Cerebellar cortex (tissue), 1 donor: Measurements from ENCODE around the gene FOXC1.

Source experiments
- DNase-seq: peaks from one replicate; pipeline ENCODE4 v3.0.0-alpha.2; 2015; ENCODE audit warnings: low spot score

FOXC1 gene

DNA sequence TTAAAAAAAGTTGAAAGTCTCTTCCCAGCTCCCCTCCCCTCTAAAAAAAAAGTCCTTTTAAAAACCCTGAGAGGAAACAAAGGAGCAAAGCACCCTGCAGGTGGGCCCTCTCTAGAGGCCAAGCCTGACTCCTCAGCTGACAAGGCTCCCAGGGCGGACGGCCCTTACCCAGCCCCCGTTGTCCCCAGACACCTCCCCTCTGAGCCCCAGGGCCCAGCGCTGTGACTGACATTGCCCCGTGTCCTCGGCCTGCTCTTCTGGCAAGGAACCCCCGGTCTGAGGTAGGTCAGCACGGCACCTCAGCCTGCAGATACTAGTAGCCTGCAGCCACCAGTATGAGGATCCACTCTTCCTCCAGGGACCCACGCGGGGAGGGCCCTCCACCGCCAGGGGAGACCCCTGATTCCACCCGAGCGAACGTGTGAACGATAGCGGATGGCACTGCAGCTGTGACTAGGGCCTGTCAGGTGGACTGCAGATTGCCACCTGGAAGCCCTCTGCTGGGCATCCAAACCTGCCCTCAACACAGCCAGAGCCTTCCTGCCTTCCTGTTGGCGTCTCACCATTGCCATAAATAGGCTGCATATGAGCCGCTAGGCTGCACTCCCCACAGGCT lies 34.2 kb downstream of the FOXC1 start:
- DNase-seq = no peak

DNA sequence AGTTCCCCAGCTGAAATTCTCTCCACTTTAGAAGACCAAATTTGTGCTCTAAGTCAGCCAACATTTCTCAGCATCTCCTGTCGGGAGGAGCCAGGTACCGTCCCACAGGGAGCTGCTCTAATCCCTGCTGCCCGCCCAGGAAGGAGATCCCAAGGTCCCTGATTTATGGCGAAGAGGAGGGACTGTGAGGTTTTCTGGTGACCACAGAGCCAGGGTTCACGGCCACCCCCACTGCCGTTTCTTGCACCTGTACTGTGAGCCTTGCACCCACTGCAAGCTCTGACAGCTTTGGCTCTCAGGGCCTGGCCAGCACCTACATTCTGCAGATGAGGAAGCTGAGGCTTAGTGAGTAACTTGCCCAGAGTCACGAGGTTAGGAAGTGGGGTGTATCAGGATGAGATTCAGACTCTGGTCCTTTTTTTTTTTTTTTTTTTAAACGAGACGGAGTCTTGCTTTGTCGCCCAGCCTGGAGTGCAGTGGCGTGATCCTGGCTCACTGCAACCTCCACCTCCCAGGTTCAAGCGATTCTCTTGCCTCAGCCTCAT lies 34.9 kb downstream of the FOXC1 start:
- no peak for DNase-seq

DNA sequence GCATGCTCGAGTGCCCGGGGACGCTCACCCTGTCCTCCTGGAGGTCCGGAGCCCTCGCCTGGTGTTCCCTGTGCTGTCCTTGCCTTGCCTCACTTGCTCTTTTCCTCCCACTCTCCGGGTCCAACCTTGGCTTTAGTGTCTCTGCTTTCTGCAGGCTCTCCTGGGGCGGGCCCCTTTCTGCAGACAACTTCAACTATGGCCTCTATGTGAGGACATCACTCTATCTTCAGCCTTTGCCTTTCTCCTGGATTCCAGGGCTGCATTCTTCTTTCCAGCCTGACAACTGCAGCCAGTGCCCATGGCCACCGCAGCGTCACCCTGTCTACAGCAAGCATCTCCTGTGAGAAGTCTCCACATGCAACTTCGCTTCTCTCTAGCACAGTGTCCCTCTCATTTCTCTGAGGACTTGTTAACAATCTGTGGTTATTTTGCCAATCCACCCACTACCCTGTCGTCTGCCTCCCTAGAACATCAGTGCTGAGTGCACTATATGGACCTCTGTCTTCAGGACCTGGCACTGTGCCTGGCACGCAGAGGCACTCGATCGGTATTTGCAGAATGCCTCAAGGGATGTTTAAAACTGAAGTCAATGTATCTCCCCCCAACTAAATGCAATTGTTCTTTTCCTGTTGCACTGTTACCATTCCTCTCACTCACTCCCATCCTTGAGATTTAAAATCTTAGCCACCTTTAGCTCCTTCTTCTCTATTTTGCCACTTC lies 35.9 kb downstream of the FOXC1 start:
- no peak for DNase-seq

DNA sequence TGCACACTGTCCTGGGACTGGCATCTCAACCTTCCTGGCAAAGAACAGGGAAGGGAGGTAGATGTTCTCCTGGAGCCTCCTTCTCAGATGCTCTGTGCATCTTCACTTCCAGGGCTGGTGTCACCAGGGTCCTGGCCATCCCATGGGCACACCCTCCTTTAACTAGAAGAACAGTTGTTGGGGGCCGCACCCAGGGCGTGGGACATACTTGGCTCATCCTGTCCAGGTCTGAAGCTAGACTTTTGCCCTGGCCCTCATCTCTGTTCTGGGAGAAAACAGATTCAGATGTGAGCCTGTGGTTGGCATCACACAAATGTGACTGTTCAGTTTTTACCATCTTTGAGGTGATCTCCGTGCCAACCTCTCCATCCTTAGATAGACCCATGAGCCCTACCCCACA lies 41.6 kb downstream of the FOXC1 start:
- no peak for DNase-seq

DNA sequence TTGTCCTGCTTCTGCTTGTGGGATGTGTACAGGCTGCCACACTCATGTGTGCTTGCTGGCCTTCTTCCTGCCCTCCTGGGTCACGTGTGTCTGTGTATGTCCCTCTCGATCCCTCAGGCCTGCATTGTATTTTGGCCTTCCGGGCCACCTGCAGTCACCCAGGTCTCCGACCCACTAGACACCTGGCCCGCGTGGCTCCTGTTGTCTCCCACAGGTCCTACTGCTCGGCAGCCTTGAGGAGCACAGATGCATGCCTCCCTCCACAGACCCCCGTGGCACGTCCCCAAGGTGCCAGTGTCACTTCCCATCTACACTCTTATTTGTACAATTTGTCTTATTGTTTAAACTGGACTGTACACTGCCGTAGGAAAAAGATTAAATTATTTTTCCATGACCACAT lies 43.1 kb downstream of the FOXC1 start:
- DNase-seq = no peak

DNA sequence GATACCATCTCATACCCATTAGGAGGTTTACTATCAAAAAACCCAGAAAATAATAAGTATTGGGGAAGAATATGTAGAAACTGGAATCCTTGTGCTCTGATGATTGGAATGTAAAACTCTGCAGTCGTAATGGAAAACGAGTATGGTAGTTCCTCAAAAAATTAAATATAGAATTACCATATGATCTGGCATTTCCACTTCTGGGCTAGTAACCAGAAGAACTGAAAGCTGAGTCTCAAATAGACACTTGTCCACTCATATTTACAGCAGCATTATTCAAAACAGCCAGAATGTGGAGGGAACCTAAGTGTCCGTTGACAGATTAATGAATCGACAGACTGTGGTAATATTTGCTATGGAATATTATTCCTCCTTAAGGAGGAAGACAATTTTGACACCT lies 44.3 kb downstream of the FOXC1 start:
- no peak for DNase-seq

DNA sequence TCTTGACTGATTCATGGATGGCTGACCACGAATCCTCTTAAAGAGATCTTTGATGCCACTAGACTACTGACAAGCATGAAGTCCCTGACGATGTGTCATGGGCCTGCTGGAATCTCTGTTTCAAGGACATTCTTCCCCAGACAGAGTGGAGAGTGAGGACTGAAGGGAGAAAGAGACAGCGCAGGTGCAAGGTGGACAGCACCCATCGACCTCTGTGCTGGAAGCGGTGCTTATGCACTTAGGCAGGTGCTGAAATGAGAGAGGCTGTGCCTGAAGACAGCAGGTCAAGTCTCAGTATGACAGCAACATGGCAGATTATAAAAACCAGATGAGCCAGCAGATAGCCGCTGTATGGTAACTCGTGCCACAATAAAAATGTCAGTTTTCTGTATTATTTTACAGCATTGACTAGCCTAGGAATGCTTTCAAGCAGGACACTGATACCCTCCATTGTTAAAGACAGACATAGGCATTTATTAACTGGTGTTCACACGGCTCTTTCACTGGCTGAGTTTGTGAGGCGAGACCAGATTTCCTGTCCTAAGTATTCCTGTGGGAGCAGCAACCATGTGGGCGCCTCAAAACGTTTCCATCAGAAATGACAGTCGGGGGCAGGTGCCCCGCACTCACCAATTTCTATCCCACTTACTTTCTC lies 47.5 kb downstream of the FOXC1 start:
- no peak for DNase-seq

DNA sequence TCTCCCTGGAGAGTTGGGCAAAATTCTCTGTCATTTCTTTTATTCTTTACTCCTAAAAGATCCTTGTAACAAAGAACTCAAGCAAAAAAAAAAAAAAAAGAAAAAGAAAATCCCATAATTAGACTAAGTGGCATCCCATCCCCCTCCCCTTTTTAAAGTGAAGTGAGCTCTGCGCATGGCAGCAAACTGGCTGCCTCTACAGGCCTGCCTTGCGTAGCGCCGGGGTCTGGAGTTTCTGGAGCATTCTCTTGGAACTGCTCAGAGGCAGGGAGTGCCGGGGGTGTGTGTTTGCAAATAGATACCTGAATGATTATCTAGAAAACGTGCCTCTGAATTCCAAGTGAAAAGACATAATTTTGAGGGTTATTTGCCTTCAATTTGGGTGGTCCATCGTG lies 48.1 kb downstream of the FOXC1 start:
- DNase-seq = no peak

DNA sequence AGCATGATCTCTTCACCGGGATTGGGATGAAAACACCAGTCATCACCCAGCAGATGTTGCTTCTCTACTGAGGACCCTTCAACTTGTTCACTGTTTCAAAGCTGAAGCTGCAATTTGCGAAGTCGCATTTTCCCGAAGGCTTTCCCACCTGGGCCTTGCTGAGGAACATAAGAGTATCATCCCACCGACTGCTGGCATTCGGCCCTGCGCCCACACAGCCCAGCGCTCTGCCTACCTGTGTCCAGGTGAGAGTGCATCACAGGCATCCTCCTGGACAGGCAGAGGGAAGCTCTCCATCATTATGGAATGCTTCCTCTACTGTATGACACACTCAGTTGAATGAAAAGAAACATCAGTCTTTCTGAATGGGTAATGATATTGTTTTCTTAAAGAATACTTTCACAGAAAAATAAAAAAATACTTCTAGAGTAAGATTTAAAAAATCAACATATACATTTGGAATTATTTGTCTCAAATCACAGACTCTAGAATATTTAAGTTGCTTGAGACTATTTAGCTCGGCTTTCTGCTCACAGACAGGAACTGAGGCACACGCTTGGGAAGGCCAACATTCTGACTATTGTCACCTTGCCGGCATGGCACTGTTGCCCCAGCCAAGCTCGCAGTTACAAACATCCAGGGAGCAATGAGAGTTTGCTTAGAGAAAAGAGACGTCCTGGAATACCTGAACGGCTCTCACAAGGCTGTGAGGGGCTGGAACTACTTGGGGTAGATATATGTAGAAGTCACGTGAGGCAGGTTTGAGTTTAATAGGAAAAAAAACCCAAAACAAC lies 48.7 kb downstream of the FOXC1 start:
- no peak for DNase-seq

DNA sequence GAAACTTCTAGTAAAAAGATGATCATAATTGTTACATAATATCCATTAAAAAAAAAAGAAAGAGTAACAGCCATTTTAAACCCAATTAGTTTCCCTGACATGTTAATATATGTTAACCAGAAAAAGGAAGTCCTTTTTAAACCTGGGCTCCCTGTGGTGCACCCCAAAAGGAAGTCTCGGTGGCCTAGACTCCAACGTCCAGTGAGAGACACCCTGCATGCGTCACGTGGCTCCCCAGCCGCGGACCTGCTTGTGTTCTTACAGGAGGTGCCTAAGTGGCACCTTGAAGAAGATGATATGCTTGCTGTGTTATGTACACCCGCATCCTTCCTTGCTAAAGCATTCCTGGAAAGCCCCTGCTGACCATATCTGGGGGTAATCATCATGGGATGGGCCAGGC lies 50.1 kb downstream of the FOXC1 start:
- DNase-seq = no peak

DNA sequence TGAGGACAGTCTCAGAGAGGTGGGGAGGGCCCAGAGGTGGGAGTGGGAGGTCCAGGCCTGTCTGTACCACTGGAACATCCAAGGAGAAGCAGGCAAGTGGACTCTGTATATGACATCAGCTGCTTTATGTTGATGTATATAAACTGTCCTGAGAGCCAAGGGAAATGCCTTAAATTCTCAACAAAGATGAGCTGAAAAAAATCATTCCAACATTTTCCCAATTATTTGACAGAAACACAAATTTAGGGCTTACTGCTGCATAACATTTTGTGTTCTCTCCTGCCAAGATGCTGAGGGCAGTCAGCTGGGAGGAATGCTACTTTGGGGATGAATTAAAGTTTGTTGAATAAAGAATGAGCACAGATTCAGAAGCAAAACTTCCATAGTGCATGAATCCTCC lies 52.8 kb downstream of the FOXC1 start:
- DNase-seq = no peak
